Ovary (tissue), 3 donors: ENCODE data around the gene IL6R.

Experiments
- POLR2A ChIP-seq: fragments of 450-650 bp; IDR thresholded peaks from one replicate; pipeline ENCODE4 v1.6.1; 2017; ENCODE audit warnings: antibody characterized with exemption, mild to moderate bottlenecking, moderate library complexity
- TF ChIP-seq, protein P1 (sequence below), 3 donors: fragments of 450-650 bp in 2 of 3; fragments of 200-600 bp in 1 of 3; IDR thresholded peaks; one replicate each; pipeline versions ENCODE4 v1.5.1 to v1.8.0; 2016 to 2022; ENCODE audit warnings: antibody characterized with exemption in 3 of 3, mild to moderate bottlenecking in 1 of 3
- donor health status: DM: no; HTN: no; CAD: no.

DNA sequence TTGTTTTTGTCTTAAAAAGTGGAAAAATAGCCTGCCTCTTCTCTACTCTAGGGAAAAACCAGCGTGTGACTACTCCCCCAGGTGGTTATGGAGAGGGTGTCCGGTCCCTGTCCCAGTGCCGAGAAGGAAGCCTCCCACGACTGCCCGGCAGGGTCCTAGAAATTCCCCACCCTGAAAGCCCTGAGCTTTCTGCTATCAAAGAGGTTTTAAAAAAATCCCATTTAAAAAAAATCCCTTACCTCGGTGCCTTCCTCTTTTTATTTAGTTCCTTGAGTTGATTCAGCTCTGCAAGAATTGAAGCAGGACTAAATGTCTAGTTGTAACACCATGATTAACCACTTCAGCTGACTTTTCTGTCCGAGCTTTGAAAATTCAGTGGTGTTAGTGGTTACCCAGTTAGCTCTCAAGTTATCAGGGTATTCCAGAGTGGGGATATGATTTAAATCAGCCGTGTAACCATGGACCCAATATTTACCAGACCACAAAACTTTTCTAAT lies 61.8 kb downstream of the IL6R start:
- TF ChIP-seq POLR2A = no peak
- TF ChIP-seq, protein P1, sequence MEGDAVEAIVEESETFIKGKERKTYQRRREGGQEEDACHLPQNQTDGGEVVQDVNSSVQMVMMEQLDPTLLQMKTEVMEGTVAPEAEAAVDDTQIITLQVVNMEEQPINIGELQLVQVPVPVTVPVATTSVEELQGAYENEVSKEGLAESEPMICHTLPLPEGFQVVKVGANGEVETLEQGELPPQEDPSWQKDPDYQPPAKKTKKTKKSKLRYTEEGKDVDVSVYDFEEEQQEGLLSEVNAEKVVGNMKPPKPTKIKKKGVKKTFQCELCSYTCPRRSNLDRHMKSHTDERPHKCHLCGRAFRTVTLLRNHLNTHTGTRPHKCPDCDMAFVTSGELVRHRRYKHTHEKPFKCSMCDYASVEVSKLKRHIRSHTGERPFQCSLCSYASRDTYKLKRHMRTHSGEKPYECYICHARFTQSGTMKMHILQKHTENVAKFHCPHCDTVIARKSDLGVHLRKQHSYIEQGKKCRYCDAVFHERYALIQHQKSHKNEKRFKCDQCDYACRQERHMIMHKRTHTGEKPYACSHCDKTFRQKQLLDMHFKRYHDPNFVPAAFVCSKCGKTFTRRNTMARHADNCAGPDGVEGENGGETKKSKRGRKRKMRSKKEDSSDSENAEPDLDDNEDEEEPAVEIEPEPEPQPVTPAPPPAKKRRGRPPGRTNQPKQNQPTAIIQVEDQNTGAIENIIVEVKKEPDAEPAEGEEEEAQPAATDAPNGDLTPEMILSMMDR (IDR thresholded peaks at IDR 0.05) = peak in 1 of 3 donors; percentile 28
